ENCODE data around the gene GPX1.
A peak's percentile ranks its signal among the peaks of the same experiment; 100 is the strongest.
"Not testable (repeated sequence)": the region's sequence is repeated elsewhere in the genome, so short reads cannot be mapped to it uniquely, and the experiment has no call there.

GPX1 gene

GRCh38 chr3:49358217-49358883, at the start of gene GPX1:
GPX1 (minus strand) TSS chr3:49358353; CDS start chr3:49358278, 75 bp downstream.
- TF ChIP-seq TARDBP (IDR thresholded peaks at IDR 0.05): no peak
- TF ChIP-seq NFRKB (IDR thresholded peaks at IDR 0.05): no peak
- no peak; the same call in 1 of the 2 replicates for TF ChIP-seq LEF1 (IDR thresholded peaks at IDR 0.05; ENCODE audit: borderline replicate concordance)
- TF ChIP-seq HDGF (IDR thresholded peaks at IDR 0.05; ENCODE audit: borderline replicate concordance): peak; percentile 81; the same call in 1 of the 2 replicates
- TF ChIP-seq FOXA1 (IDR thresholded peaks at IDR 0.05): no peak
- no peak for TF ChIP-seq BHLHE40 (IDR thresholded peaks at IDR 0.05; ENCODE audit: borderline replicate concordance)
- TF ChIP-seq CTBP1 (IDR thresholded peaks at IDR 0.05; ENCODE audit: borderline replicate concordance): 0 out of 2 replicates have a peak, but pooled peaks have one; percentile 11
- no peak for TF ChIP-seq SP1 (IDR thresholded peaks at IDR 0.05)
- no peak for TF ChIP-seq ARNT (IDR thresholded peaks at IDR 0.05)
- no peak for TF ChIP-seq ZNF384 (IDR thresholded peaks at IDR 0.05)
- peak; percentile 75 for TF ChIP-seq ELF4 (IDR thresholded peaks at IDR 0.05)
- TF ChIP-seq FOXK2 (IDR thresholded peaks at IDR 0.05): no peak
- TF ChIP-seq PKNOX1 (IDR thresholded peaks at IDR 0.05): no peak
- TF ChIP-seq FOXM1 (IDR thresholded peaks at IDR 0.05; ENCODE audit: borderline replicate concordance): 0 out of 2 replicates have a peak, but pooled peaks have one; percentile 25
- no peak for TF ChIP-seq SUZ12 (IDR thresholded peaks at IDR 0.05)
- TF ChIP-seq L3MBTL2 (conservative IDR thresholded peaks at IDR 0.05): peak; percentile 88
- ChIA-PET CTCF (interaction anchor here (0.5 to 0.8 kb wide), 2 partner anchors 19 to 51 kb away, joined by 3 to 5 read pairs; partner anchors contain the start of gene USP4), POLR2A (interaction anchor here (0.8 to 4.8 kb wide), 4 partner anchors 19 to 266 kb away, joined by 3 to 42 read pairs (median 8); partner anchors contain the start of gene USP4)
- DNase-seq (ENCODE audit: extremely low spot score): peak; percentile 92

- POLR2A ChIA-PET: interaction anchor here (1.0 to 2.2 kb wide), 4 partner anchors 22 to 67 kb away, joined by 3 to 7 read pairs (median 4); partner anchors contain the start of genes DAG1, NICN1 and USP4
- TF ChIP-seq ZNF384 (IDR thresholded peaks at IDR 0.05) (peak; percentile 64), CTBP1 (IDR thresholded peaks at IDR 0.05; ENCODE audit: borderline replicate concordance) (no peak)
- DNase-seq (ENCODE audit: extremely low spot score): no peak
- CTCF ChIA-PET: interaction anchor here (0.6 kb wide), 1 partner anchor 419 kb away, joined by 4 read pairs; no protein-coding TSS in a partner anchor
Observed at GRCh38 chr3:49406571-49407565, 48.7 kb upstream of the GPX1 start.

- ChIA-PET POLR2A (interaction anchor here (0.8 to 2.2 kb wide), 2 partner anchors 65 to 66 kb away, joined by 3 to 7 read pairs; partner anchors contain the start of gene USP4), CTCF (interaction anchor here (0.6 kb wide), 1 partner anchor 266 kb away, joined by 3 read pairs; no protein-coding TSS in a partner anchor)
- not testable (repeated sequence) for DNase-seq (ENCODE audit: extremely low spot score)
Observed at GRCh38 chr3:49405570-49405969, 47.4 kb upstream of the GPX1 start.

- POLR2A ChIA-PET: no interaction called here
- CTCF ChIA-PET: interaction anchor here (0.6 to 0.7 kb wide), 2 partner anchors 14 to 1927 kb away, joined by 3 to 4 read pairs; no protein-coding TSS in a partner anchor
- TF ChIP-seq PKNOX1 (IDR thresholded peaks at IDR 0.05) (no peak), FOXK2 (IDR thresholded peaks at IDR 0.05) (no peak), ZNF384 (IDR thresholded peaks at IDR 0.05) (no peak), TARDBP (IDR thresholded peaks at IDR 0.05) (no peak), HDGF (IDR thresholded peaks at IDR 0.05; ENCODE audit: borderline replicate concordance) (no peak), ARNT (IDR thresholded peaks at IDR 0.05) (no peak), LEF1 (IDR thresholded peaks at IDR 0.05; ENCODE audit: borderline replicate concordance) (no peak), BHLHE40 (IDR thresholded peaks at IDR 0.05; ENCODE audit: borderline replicate concordance) (no peak), NFRKB (IDR thresholded peaks at IDR 0.05) (no peak)
- DNase-seq (ENCODE audit: extremely low spot score): no peak
Observed at GRCh38 chr3:49403891-49404290, 45.7 kb upstream of the GPX1 start.

GRCh38 chr3:49401766-49402165, 43.6 kb upstream of the GPX1 start:
- POLR2A ChIA-PET: interaction anchor here (2.3 kb wide), 1 partner anchor 10 kb away, joined by 8 read pairs; the partner anchor contains the start of genes RHOA and TCTA
- no peak for DNase-seq (ENCODE audit: extremely low spot score)
- CTCF ChIA-PET: no interaction called here
- TF ChIP-seq SP1 (IDR thresholded peaks at IDR 0.05): no peak
- no peak for TF ChIP-seq ARNT (IDR thresholded peaks at IDR 0.05)
- no peak for TF ChIP-seq SUZ12 (IDR thresholded peaks at IDR 0.05)
- no peak for TF ChIP-seq BHLHE40 (IDR thresholded peaks at IDR 0.05; ENCODE audit: borderline replicate concordance)

GRCh38 chr3:49399461-49399860, 41.3 kb upstream of the GPX1 start:
- no peak for DNase-seq (ENCODE audit: extremely low spot score)
- ChIA-PET POLR2A (interaction anchor here (0.9 to 1.1 kb wide), 2 partner anchors 30 to 59 kb away, joined by 3 to 5 read pairs; partner anchors contain the start of genes NICN1 and USP4), CTCF (interaction anchor here (0.8 kb wide), 1 partner anchor 9 kb away, joined by 4 read pairs; no protein-coding TSS in a partner anchor)
- TF ChIP-seq PKNOX1 (IDR thresholded peaks at IDR 0.05) (no peak), SUZ12 (IDR thresholded peaks at IDR 0.05) (no peak), FOXM1 (IDR thresholded peaks at IDR 0.05; ENCODE audit: borderline replicate concordance) (no peak), L3MBTL2 (conservative IDR thresholded peaks at IDR 0.05) (no peak), ZNF384 (IDR thresholded peaks at IDR 0.05) (no peak), FOXK2 (IDR thresholded peaks at IDR 0.05) (no peak), BHLHE40 (IDR thresholded peaks at IDR 0.05; ENCODE audit: borderline replicate concordance) (no peak), NFRKB (IDR thresholded peaks at IDR 0.05) (no peak), HDGF (IDR thresholded peaks at IDR 0.05; ENCODE audit: borderline replicate concordance) (no peak), LEF1 (IDR thresholded peaks at IDR 0.05; ENCODE audit: borderline replicate concordance) (no peak), CTBP1 (IDR thresholded peaks at IDR 0.05; ENCODE audit: borderline replicate concordance) (no peak), ARNT (IDR thresholded peaks at IDR 0.05) (no peak), TARDBP (IDR thresholded peaks at IDR 0.05) (no peak), FOXA1 (IDR thresholded peaks at IDR 0.05) (no peak), ELF4 (IDR thresholded peaks at IDR 0.05) (no peak), SP1 (IDR thresholded peaks at IDR 0.05) (no peak)
